ELF-1 (cell line): ENCODE measurements around the gene NUDT3.
"Not testable (repeated sequence)": the region's sequence is repeated elsewhere in the genome, so short reads cannot be mapped to it uniquely, and the experiment has no call there.

Experiments used
- DNase-seq: peaks from one replicate; pipeline ENCODE4 v3.0.0-alpha.2; 2016; ENCODE audit warnings: low read depth, low spot score

Gene NUDT3

GRCh38 chr6:34259529-34260069 is 132.9 kb downstream of the NUDT3 start:
- no peak for DNase-seq

- DNase-seq: not testable (repeated sequence)
These were observed 140.1 kb downstream of the NUDT3 start for GRCh38 chr6:34252395-34252794.

GRCh38 chr6:34249469-34250261 is 142.8 kb downstream of the NUDT3 start:
- DNase-seq: peak; percentile 2

GRCh38 chr6:34248727-34249468 is 143.6 kb downstream of the NUDT3 start, which contains the start of gene SMIM29:
SMIM29 (minus strand) TSS chr6:34249006; CDS start chr6:34247791, 1,215 bp downstream.
- DNase-seq: peak; percentile 97

GRCh38 chr6:34248198-34248726 is 144.2 kb downstream of the NUDT3 start:
- DNase-seq: peak; percentile 72

GRCh38 chr6:34247481-34248197 is 144.8 kb downstream of the NUDT3 start:
- DNase-seq: no peak

GRCh38 chr6:34246563-34247391 is 145.7 kb downstream of the NUDT3 start:
- peak; percentile 90 for DNase-seq

GRCh38 chr6:34246249-34246562 is 146.3 kb downstream of the NUDT3 start:
- DNase-seq: no peak

GRCh38 chr6:34245761-34246140 is 146.7 kb downstream of the NUDT3 start:
- DNase-seq: not testable (repeated sequence)

GRCh38 chr6:34245032-34245760 is 147.3 kb downstream of the NUDT3 start:
- DNase-seq: peak; percentile 4

- peak; percentile 72 for DNase-seq
These were observed 148.3 kb downstream of the NUDT3 start for GRCh38 chr6:34243901-34244884.

GRCh38 chr6:34243131-34243771 is 149.2 kb downstream of the NUDT3 start:
- peak; percentile 1 for DNase-seq

GRCh38 chr6:34242252-34243130 is 150.0 kb downstream of the NUDT3 start:
- peak; percentile 2 for DNase-seq

- DNase-seq: peak; percentile 3
These were observed 150.9 kb downstream of the NUDT3 start for GRCh38 chr6:34241351-34242215.

- peak; percentile 9 for DNase-seq
These were observed 151.9 kb downstream of the NUDT3 start for GRCh38 chr6:34240329-34241248.
